ENCODE results near the gene SLC2A6.

The SLC2A6 gene

GRCh38 chr9:133484671-133485437 is 6.0 kb upstream of the SLC2A6 start:
- no peak for FAIRE-seq
- no peak for DNase-seq (ENCODE audit: extremely low spot score, insufficient read length, low read depth)

- FAIRE-seq = no peak
Observed at GRCh38 chr9:133483611-133484010, 4.7 kb upstream of the SLC2A6 start.

GRCh38 chr9:133477992-133478850 is 678 bp downstream of the SLC2A6 start:
- DNase-seq (ENCODE audit: extremely low spot score, insufficient read length, low read depth) (no peak), FAIRE-seq (peak; percentile 89)

More at GRCh38 chr9:133483611-133484010, 4.7 kb upstream of the SLC2A6 start:
- no peak for DNase-seq (ENCODE audit: extremely low spot score, insufficient read length, low read depth)

GRCh38 chr9:133477461-133477860 is 1.4 kb downstream of the SLC2A6 start:
- DNase-seq (ENCODE audit: extremely low spot score, insufficient read length, low read depth) (no peak), FAIRE-seq (no peak)

GRCh38 chr9:133476941-133477340 is 2.0 kb downstream of the SLC2A6 start:
- FAIRE-seq (no peak), DNase-seq (ENCODE audit: extremely low spot score, insufficient read length, low read depth) (no peak)

GRCh38 chr9:133476036-133476931 is 2.6 kb downstream of the SLC2A6 start:
- FAIRE-seq = no peak
- no peak for DNase-seq (ENCODE audit: extremely low spot score, insufficient read length, low read depth)

- DNase-seq (ENCODE audit: extremely low spot score, insufficient read length, low read depth) (no peak), FAIRE-seq (no peak)
Observed at GRCh38 chr9:133475292-133476012, 3.4 kb downstream of the SLC2A6 start.

- no peak for DNase-seq (ENCODE audit: extremely low spot score, insufficient read length, low read depth)
- no peak for FAIRE-seq
Observed at GRCh38 chr9:133474853-133475252, 4.0 kb downstream of the SLC2A6 start.

- no peak for DNase-seq (ENCODE audit: extremely low spot score, insufficient read length, low read depth)
- no peak for FAIRE-seq
Observed at GRCh38 chr9:133474215-133474614, 4.7 kb downstream of the SLC2A6 start.

- FAIRE-seq = no peak
- no peak for DNase-seq (ENCODE audit: extremely low spot score, insufficient read length, low read depth)
Observed at GRCh38 chr9:133473743-133474142, 5.2 kb downstream of the SLC2A6 start.

GRCh38 chr9:133472753-133473378 is 6.0 kb downstream of the SLC2A6 start:
- FAIRE-seq = no peak
- no peak for DNase-seq (ENCODE audit: extremely low spot score, insufficient read length, low read depth)

- DNase-seq (ENCODE audit: extremely low spot score, insufficient read length, low read depth) (no peak), FAIRE-seq (no peak)
Observed at GRCh38 chr9:133472277-133472645, 6.6 kb downstream of the SLC2A6 start.

- FAIRE-seq (no peak), DNase-seq (ENCODE audit: extremely low spot score, insufficient read length, low read depth) (no peak)
Observed at GRCh38 chr9:133471551-133472276, 7.2 kb downstream of the SLC2A6 start.

GRCh38 chr9:133470988-133471387 is 7.9 kb downstream of the SLC2A6 start:
- no peak for FAIRE-seq
- DNase-seq (ENCODE audit: extremely low spot score, insufficient read length, low read depth) = no peak

GRCh38 chr9:133470427-133470924 is 8.4 kb downstream of the SLC2A6 start:
- DNase-seq (ENCODE audit: extremely low spot score, insufficient read length, low read depth) = no peak
- no peak for FAIRE-seq

- DNase-seq (ENCODE audit: extremely low spot score, insufficient read length, low read depth) (no peak), FAIRE-seq (no peak)
Observed at GRCh38 chr9:133468777-133469421, 10.0 kb downstream of the SLC2A6 start.

GRCh38 chr9:133468374-133468773 is 10.5 kb downstream of the SLC2A6 start:
- DNase-seq (ENCODE audit: extremely low spot score, insufficient read length, low read depth) (no peak), FAIRE-seq (no peak)

GRCh38 chr9:133467101-133467500 is 11.8 kb downstream of the SLC2A6 start:
- no peak for FAIRE-seq

More at GRCh38 chr9:133467101-133467500, 11.8 kb downstream of the SLC2A6 start:
- no peak for DNase-seq (ENCODE audit: extremely low spot score, insufficient read length, low read depth)
